Fibroblast of lung (primary cell): Measurements from ENCODE around the gene PEDS1. TPM values are rescaled to one million over a fixed set of nuclear protein-coding genes. Genes with fewer than 3 reads are reported as not detected.

Experiments
- DNase-seq, 2 donors: peaks; one replicate each; pipeline versions ENCODE4 v3.0.0 to v3.0.0-alpha.2; 2010; ENCODE audit warnings: low read depth in 2 of 2
- H2AFZ ChIP-seq: 2 replicates; pipeline ENCODE4 v1.5.1; 2012; ENCODE audit warnings: low read length, control low read depth, inconsistent platforms
- H3K27ac ChIP-seq: 2 replicates; pipeline ENCODE4 v1.5.1; 2011; ENCODE audit warnings: low read length, control low read depth; ENCODE audit not compliant: insufficient read depth
- H3K27me3 ChIP-seq: 2 replicates; pipeline ENCODE4 v1.5.1; 2011; ENCODE audit warnings: mild to moderate bottlenecking, low read length; ENCODE audit not compliant: control insufficient read depth, insufficient read depth
- H3K36me3 ChIP-seq: 2 replicates; pipeline ENCODE4 v1.5.1; 2011; ENCODE audit warnings: low read length; ENCODE audit not compliant: control insufficient read depth, insufficient read depth
- H3K4me1 ChIP-seq: 2 replicates; pipeline ENCODE4 v1.5.1; 2011; ENCODE audit warnings: low read length; ENCODE audit not compliant: control insufficient read depth, insufficient read depth; ENCODE audit errors: extremely low read depth
- H3K4me2 ChIP-seq: 2 replicates; pipeline ENCODE4 v1.5.1; 2011; ENCODE audit warnings: low read length, control low read depth; ENCODE audit not compliant: insufficient read depth; ENCODE audit errors: extremely low read depth
- H3K4me3 ChIP-seq, 4 experiments: fragments of 200-600 bp in 1 of 4; sonication (generic) in 1 of 4; replicated peaks in 1 of 4; 2 replicates each; pipeline ENCODE4 v1.5.1; 2011 to 2016; ENCODE audit warnings: low read length in 4 of 4, low read depth in 3 of 4, mild to moderate bottlenecking in 3 of 4, control low read depth in 2 of 4, inconsistent platforms in 1 of 4, mixed read lengths in 1 of 4; ENCODE audit not compliant: insufficient read depth in 1 of 4; ENCODE audit errors: control extremely low read depth in 1 of 4
- H3K79me2 ChIP-seq: 2 replicates; pipeline ENCODE4 v1.5.1; 2012; ENCODE audit warnings: mild to moderate bottlenecking, low read length, inconsistent platforms; ENCODE audit not compliant: control insufficient read depth, insufficient read depth
- H3K9ac ChIP-seq: 2 replicates; pipeline ENCODE4 v1.5.1; 2011; ENCODE audit warnings: mild to moderate bottlenecking, low read length, control low read depth; ENCODE audit not compliant: insufficient read depth
- H3K9me3 ChIP-seq: 2 replicates; pipeline ENCODE4 v1.5.1; 2012; ENCODE audit warnings: low read depth, low read length; ENCODE audit not compliant: control insufficient read depth, insufficient read depth
- H4K20me1 ChIP-seq: 2 replicates; pipeline ENCODE4 v1.5.1; 2011; ENCODE audit warnings: low read length; ENCODE audit not compliant: control insufficient read depth, insufficient read depth; ENCODE audit errors: extremely low read depth
- CTCF ChIP-seq, 2 donors: IDR thresholded peaks in 1 of 2; conservative IDR thresholded peaks in 1 of 2; 1 replicate in 1 of 2; 2 replicates in 1 of 2; pipeline ENCODE4 v1.5.1; 2011 to 2012; ENCODE audit warnings: low read length in 2 of 2, control low read depth in 1 of 2, inconsistent platforms in 1 of 2, low read depth in 1 of 2, mild to moderate bottlenecking in 1 of 2
- EZH2 ChIP-seq: IDR thresholded peaks from 2 replicates; pipeline ENCODE4 v1.5.1; 2012; ENCODE audit warnings: low read length, control low read depth, mild to moderate bottlenecking; ENCODE audit errors: missing control alignments
- polyA plus RNA-seq, 2 donors: library from polyadenylated mRNA; depleted of rRNA in 1 of 2; stranded (reverse) in 1 of 2; unstranded in 1 of 2; fragments of >200 nt; gene quantifications; 2 replicates each; pipeline ENCODE4 v1.2.1, GENCODE V29; 2011 to 2012; ENCODE audit warnings: missing spikeins in 1 of 2
- total RNA-seq: library from RNA; depleted of rRNA; stranded (reverse); fragments of >200 nt; gene quantifications from 2 replicates; pipeline ENCODE4 v1.2.1, GENCODE V29; 2014

PEDS1 gene
- total and polyA plus RNA-seq, 2 donors (not counting 1 experiment from before 2014, with no cell fraction given) = 8.3 to 56.9 TPM

DNA sequence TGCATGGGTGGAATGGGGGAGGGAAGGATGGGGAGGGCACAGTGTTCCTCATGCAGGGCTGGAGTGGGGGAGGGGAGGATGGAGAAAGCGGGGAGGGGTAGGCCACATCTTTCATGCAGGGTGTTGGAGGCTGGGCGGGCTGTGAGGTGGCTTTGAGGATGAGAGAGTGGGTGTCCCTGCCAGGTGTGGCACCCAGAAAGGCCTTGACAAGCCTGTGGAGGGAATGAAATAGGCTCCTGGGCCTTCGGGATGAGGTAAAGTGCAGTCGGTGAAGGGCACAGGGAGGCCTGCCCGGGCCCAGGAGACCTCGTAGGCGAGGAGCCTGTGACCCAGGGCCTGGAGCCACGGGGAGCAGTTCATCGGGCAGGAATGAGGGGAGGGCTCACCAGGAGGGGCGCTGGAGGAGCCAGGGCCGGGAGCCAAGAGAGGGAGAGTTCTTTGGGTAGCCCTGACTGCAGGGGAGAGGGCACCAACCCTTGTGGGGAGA lies 44.7 kb upstream of the PEDS1 start:
- H2AFZ ChIP-seq = no peak overlapping the region
- H3K9ac ChIP-seq = no peak overlapping the region
- H3K4me3 ChIP-seq = no peak overlapping the region
- H3K79me2 ChIP-seq = peaks cover 21% of the 10 kb centered on the region
- H3K4me2 ChIP-seq = no peak overlapping the region
- peaks cover 12% of the 10 kb centered on the region for H3K36me3 ChIP-seq
- no peaks in the 10 kb centered on the region for H4K20me1 ChIP-seq
- no peaks in the 10 kb centered on the region for H3K27me3 ChIP-seq
- H3K4me1 ChIP-seq = peaks cover 6% of the 10 kb centered on the region
- no peak for DNase-seq
- no peak for TF ChIP-seq CTCF (conservative IDR thresholded peaks at IDR 0.05 in 1 of 2, IDR thresholded peaks at IDR 0.05 in 1 of 2; ENCODE audit: low read depth in 1 of 2, low read length in 2 of 2)
- TF ChIP-seq EZH2 = no peak
- H3K27ac ChIP-seq = no peak overlapping the region
- no peaks in the 10 kb centered on the region for H3K9me3 ChIP-seq

GRCh38 chr20:50197463-50198179 lies 44.1 kb upstream of the PEDS1 start:
- no peak for DNase-seq
- Histone ChIP-seq H3K79me2 (peaks cover 27% of the 10 kb centered on the region), H3K27me3 (no peaks in the 10 kb centered on the region), H3K4me3 (no peak overlapping the region), H3K9me3 (no peaks in the 10 kb centered on the region), H3K36me3 (peaks cover 14% of the 10 kb centered on the region), H3K4me2 (no peak overlapping the region), H3K4me1 (peaks cover 6% of the 10 kb centered on the region), H3K9ac (no peak overlapping the region), H2AFZ (no peak overlapping the region), H4K20me1 (no peaks in the 10 kb centered on the region), H3K27ac (no peak overlapping the region)
- no peak for TF ChIP-seq CTCF (conservative IDR thresholded peaks at IDR 0.05 in 1 of 2, IDR thresholded peaks at IDR 0.05 in 1 of 2; ENCODE audit: low read depth in 1 of 2, low read length in 2 of 2)
- no peak for TF ChIP-seq EZH2

- Histone ChIP-seq H3K27ac (no peak overlapping the region), H3K27me3 (no peaks in the 10 kb centered on the region), H3K79me2 (peaks cover 34% of the 10 kb centered on the region), H3K9ac (no peak overlapping the region), H3K9me3 (no peaks in the 10 kb centered on the region), H2AFZ (no peak overlapping the region), H3K36me3 (peaks cover 14% of the 10 kb centered on the region), H3K4me2 (no peak overlapping the region), H4K20me1 (no peaks in the 10 kb centered on the region), H3K4me1 (peaks cover 6% of the 10 kb centered on the region), H3K4me3 (no peak overlapping the region)
- TF ChIP-seq CTCF (conservative IDR thresholded peaks at IDR 0.05 in 1 of 2, IDR thresholded peaks at IDR 0.05 in 1 of 2; ENCODE audit: low read depth in 1 of 2, low read length in 2 of 2) (no peak), EZH2 (no peak)
- no peak for DNase-seq
Measured at GRCh38 chr20:50196896-50197295, 43.4 kb upstream of the PEDS1 start.
